SK-N-MC (cell line): ENCODE measurements around the gene CDH22.

Source experiments
- EZH2 ChIP-seq: fragments of 200-600 bp; sonication (generic); IDR thresholded peaks from one replicate; pipeline ENCODE4 v1.6.1; 2017; ENCODE audit warnings: antibody characterized with exemption
- POLR2AphosphoS5 ChIP-seq: IDR thresholded peaks from 2 replicates; pipeline ENCODE4 v1.6.1; 2012; ENCODE audit warnings: mild to moderate bottlenecking, low read depth, low read length, borderline replicate concordance

DNA sequence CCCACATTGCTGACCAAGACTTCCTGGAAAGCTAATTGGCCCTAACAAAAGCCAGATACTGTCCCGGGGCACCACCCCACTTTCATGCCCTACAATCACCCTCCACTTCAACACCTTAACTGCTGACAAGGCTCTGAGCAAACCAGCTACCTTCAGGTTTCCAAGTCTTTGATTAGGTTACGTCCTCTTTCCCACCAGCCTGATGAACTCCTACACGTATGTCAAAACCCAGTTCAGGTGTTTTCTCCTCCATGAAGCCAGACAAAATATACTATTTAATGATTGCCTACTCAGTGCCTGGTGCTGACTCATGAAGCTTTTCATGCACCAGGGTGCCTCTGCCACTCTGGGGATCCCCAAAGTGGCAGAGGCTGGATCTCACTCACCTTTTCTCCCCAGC lies 58.6 kb downstream of the CDH22 start:
- TF ChIP-seq POLR2AphosphoS5 (no peak), EZH2 (no peak)
